GM12864 (cell line): Measurements from ENCODE around the gene STAP2.
A peak's percentile ranks its signal among the peaks of the same experiment; 100 is the strongest.

ENCODE experiments used
- DNase-seq: peaks from one replicate; pipeline ENCODE4 v3.0.0-alpha.2; 2011; ENCODE audit warnings: low read depth
- H3K4me3 ChIP-seq: 2 replicates; pipeline ENCODE4 v1.5.1; 2011; ENCODE audit warnings: mild to moderate bottlenecking, low read depth, low read length, control low read depth
- CTCF ChIP-seq: IDR thresholded peaks from 2 replicates; pipeline ENCODE4 v1.5.1; 2011; ENCODE audit warnings: low read depth, mild to moderate bottlenecking, moderate library complexity, low read length, control low read depth, inconsistent platforms; ENCODE audit errors: missing control alignments

The STAP2 gene

GRCh38 chr19:4378886-4379285 is 40.3 kb upstream of the STAP2 start:
- no peak for DNase-seq
- H3K4me3 ChIP-seq, result peak overlapping the region; percentile 30
- TF ChIP-seq CTCF, result no peak

- H3K4me3 ChIP-seq, result peak overlapping the region; percentile 41; the same call in 1 of the 2 replicates
- DNase-seq, result no peak
- TF ChIP-seq CTCF, result no peak
These were observed 38.6 kb upstream of the STAP2 start for GRCh38 chr19:4376991-4377781.

GRCh38 chr19:4376671-4376990 is 38.0 kb upstream of the STAP2 start:
- DNase-seq, result no peak
- no peak for TF ChIP-seq CTCF
- H3K4me3 ChIP-seq, result peak overlapping the region; percentile 41; the same call in 1 of the 2 replicates

- peak overlapping the region; percentile 41 for H3K4me3 ChIP-seq
- TF ChIP-seq CTCF, result no peak
- DNase-seq, result no peak
These were observed 37.5 kb upstream of the STAP2 start for GRCh38 chr19:4376028-4376670.

- no peak for DNase-seq
- peak overlapping the region; percentile 41 for H3K4me3 ChIP-seq
- TF ChIP-seq CTCF, result peak; percentile 54
These were observed 36.8 kb upstream of the STAP2 start for GRCh38 chr19:4375164-4376027.

- DNase-seq, result no peak
- peak; percentile 3 for TF ChIP-seq CTCF
- H3K4me3 ChIP-seq, result peak overlapping the region; percentile 41; the same call in 1 of the 2 replicates
These were observed 36.0 kb upstream of the STAP2 start for GRCh38 chr19:4374498-4375163.
